Measurements from ENCODE around the gene OTUD3. TPM values are rescaled to one million over a fixed set of nuclear protein-coding genes. Genes with fewer than 3 reads are reported as not detected.

The OTUD3 gene
- total RNA-seq, 2 donors from 2014 or later, result 11.7 to 23.2 TPM

- ATAC-seq (no peak), DNase-seq (ENCODE audit: low spot score in 2 of 2) (no peak)
- no peaks in the 10 kb centered on the region for H3K36me3 Mint-ChIP-seq
- H3K27ac Mint-ChIP-seq, result peak overlapping the region in 1 of 2 donors; percentile 12
- peaks cover 0 to 5% of the 10 kb centered on the region in 2 donors for H3K9me3 Mint-ChIP-seq
Observed at GRCh38 chr1:19955534-19956170, 73.5 kb downstream of the OTUD3 start.

DNA sequence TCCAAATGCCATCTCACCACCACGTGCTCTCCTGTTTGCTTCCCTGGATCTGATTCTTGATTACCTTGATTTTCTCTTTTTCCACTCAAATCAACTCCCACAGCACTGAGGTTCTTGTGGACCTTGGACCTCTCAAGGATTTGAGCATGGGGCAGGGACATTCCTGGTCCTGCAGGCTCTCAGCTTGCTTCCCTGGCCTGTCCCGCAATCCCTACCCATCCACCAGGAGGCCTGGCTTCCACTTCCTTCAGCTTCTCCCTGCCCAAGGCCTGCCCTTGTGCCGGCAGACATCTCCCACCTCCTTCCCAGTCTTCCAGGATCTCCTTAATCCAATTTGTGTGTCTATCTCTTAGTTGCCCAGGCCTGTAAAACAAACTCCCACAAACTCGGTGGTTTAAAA, 75.6 kb downstream of the OTUD3 start:
- Mint-ChIP-seq H3K27ac (peak overlapping the region in 1 of 2 donors; percentile 33), H3K9me3 (peaks cover 0 to 5% of the 10 kb centered on the region in 2 donors), H3K36me3 (no peaks in the 10 kb centered on the region)
- DNase-seq (ENCODE audit: low spot score in 2 of 2) (no peak), ATAC-seq (no peak)

DNA sequence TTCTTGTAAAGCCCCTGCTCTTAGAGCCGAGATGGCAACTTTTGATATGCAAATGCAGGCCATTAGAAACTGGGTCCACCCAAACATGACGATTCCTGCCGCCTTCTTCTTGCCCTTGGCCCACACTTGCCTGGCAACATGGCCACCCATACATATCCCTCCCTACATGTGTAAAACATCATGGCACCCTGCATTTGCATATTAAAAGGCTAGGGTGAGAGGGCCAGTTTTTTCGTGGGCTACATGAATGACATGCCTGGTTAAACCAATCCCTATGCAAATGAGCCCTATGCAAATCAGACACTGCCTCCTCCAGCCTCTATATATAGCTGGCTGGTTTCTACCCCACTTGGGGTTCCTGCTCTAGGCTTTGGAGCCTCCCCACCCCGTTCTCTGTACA, 78.4 kb downstream of the OTUD3 start:
- no peaks in the 10 kb centered on the region for H3K9me3 Mint-ChIP-seq
- ATAC-seq (no peak), DNase-seq (ENCODE audit: low spot score in 2 of 2) (no peak)
- H3K36me3 Mint-ChIP-seq, result no peaks in the 10 kb centered on the region
- no peak overlapping the region for H3K27ac Mint-ChIP-seq

Other genes with a start within 250 kb of the OTUD3 start
- 10 to 100 TPM; 16.2 to 24.0 TPM for gene NBL1, start 238.1 kb upstream of the OTUD3 start, total RNA-seq
- under 1 TPM; 0.11 to 0.68 TPM for gene HTR6, start 217.5 kb upstream of the OTUD3 start, total RNA-seq
- gene TMCO4, start 82.5 kb upstream of the OTUD3 start, total RNA-seq, result 10 to 100 TPM in 1 of 2 donors, 1 to 10 TPM in 1; 6.9 to 18.7 TPM
- not detected for gene RNF186, start 67.1 kb upstream of the OTUD3 start, total RNA-seq
- gene PLA2G2E, start 41.2 kb downstream of the OTUD3 start, total RNA-seq, result not detected
- gene PLA2G2A, start 97.2 kb downstream of the OTUD3 start, total RNA-seq, result not detected
- gene PLA2G5, start 187.8 kb downstream of the OTUD3 start, total RNA-seq, result not detected
- not detected for gene PLA2G2D, start 237.1 kb downstream of the OTUD3 start, total RNA-seq